Lung (tissue), 12 donors: ENCODE measurements around the gene FOXP1. TPM values are rescaled to one million over a fixed set of nuclear protein-coding genes. Genes with fewer than 3 reads are reported as not detected.

Experiments used
- ATAC-seq: fragments of 200-7000 bp; cut with Tn5 transposase; one replicate; pipeline ENCODE4 v1.9.1; 2020; ENCODE audit warnings: moderate number of reproducible peaks; ENCODE audit not compliant: insufficient read depth, low FRiP score
- DNase-seq, 3 donors: peaks; one replicate each; pipeline ENCODE4 v3.0.0-alpha.2; 2013 to 2017
- H3K27ac ChIP-seq, 2 donors: one replicate each; pipeline ENCODE4 v1.5.1; 2013; ENCODE audit warnings: mild to moderate bottlenecking in 2 of 2, moderate library complexity in 2 of 2, control low read depth in 1 of 2, inconsistent platforms in 1 of 2, low read depth in 1 of 2, low read length in 1 of 2
- H3K27me3 ChIP-seq, 3 donors: one replicate each; pipeline ENCODE4 v1.5.1; 2013; ENCODE audit warnings: low read length in 2 of 3; ENCODE audit not compliant: control insufficient read depth in 3 of 3, insufficient read depth in 3 of 3
- H3K36me3 ChIP-seq, 4 donors: one replicate each; pipeline ENCODE4 v1.5.1; 2013; ENCODE audit warnings: low read length in 4 of 4, mild to moderate bottlenecking in 1 of 4, moderate library complexity in 1 of 4; ENCODE audit not compliant: control insufficient read depth in 4 of 4, insufficient read depth in 4 of 4
- H3K4me1 ChIP-seq, 5 donors: one replicate each; pipeline ENCODE4 v1.5.1; 2013; ENCODE audit warnings: low read length in 5 of 5, mild to moderate bottlenecking in 2 of 5, moderate library complexity in 1 of 5; ENCODE audit not compliant: control insufficient read depth in 5 of 5, insufficient read depth in 5 of 5
- H3K4me3 ChIP-seq: one replicate; pipeline ENCODE4 v1.5.1; 2013; ENCODE audit warnings: mild to moderate bottlenecking, control low read depth, moderate library complexity
- H3K9ac ChIP-seq, 2 donors: one replicate each; pipeline ENCODE4 v1.5.1; 2013; ENCODE audit warnings: low read length in 2 of 2, control low read depth in 1 of 2; ENCODE audit not compliant: insufficient read depth in 1 of 2
- H3K9me3 ChIP-seq, 4 donors: one replicate each; pipeline ENCODE4 v1.5.1; 2013; ENCODE audit warnings: low read length in 3 of 4, mild to moderate bottlenecking in 1 of 4, moderate library complexity in 1 of 4; ENCODE audit not compliant: control insufficient read depth in 4 of 4, insufficient read depth in 3 of 4
- CTCF ChIP-seq: IDR thresholded peaks from 2 replicates; pipeline ENCODE4 v1.5.1; 2012; ENCODE audit warnings: mild to moderate bottlenecking; ENCODE audit errors: control extremely low read depth, extremely low read depth
- WGBS, 2 donors: extraction: QIAGEN DNeasy Blood & Tissue Kit; methylation state at CpG; one replicate each; pipeline ENCODE4 v1.1.7; 2013; 5-methylcytosine and 5-hydroxymethylcytosine counted together
- polyA plus RNA-seq, 2 donors: library from polyadenylated mRNA; stranded (reverse); fragments of 200-250 nt; gene quantifications; one replicate each; pipeline ENCODE4 v1.2.1, GENCODE V29; 2013
- total RNA-seq, 2 donors: library from RNA; depleted of rRNA in 1 of 2; stranded (reverse); fragments of >200 nt in 1 of 2; gene quantifications; one replicate each; pipeline ENCODE4 v1.2.1, GENCODE V29; 2014 to 2021
- donor health status: control.
- donor health status: control.
- donor health status: Bipolar disorder and iron deficiency.
- donor health status: healthy.
- donor health status: DM: yes; HTN: yes; CAD: no.

Gene FOXP1
- total and polyA plus RNA-seq, 4 donors = 13.8 to 287 (median 73.9) TPM

GRCh38 chr3:71066849-71067261 is 516.7 kb downstream of the FOXP1 start:
- Histone ChIP-seq H3K4me1 (peaks cover 9 to 56% (median 16%) of the 10 kb centered on the region in 5 donors), H3K36me3 (no peaks in the 10 kb centered on the region), H3K9me3 (no peaks in the 10 kb centered on the region), H3K27ac (peak overlapping the region in 1 of 2 donors; percentile 53), H3K9ac (peak overlapping the region in 1 of 2 donors; percentile 8), H3K4me3 (no peak overlapping the region), H3K27me3 (no peaks in the 10 kb centered on the region)
- no peak for ATAC-seq
- DNase-seq = peak in 2 of 3 donors; percentile 37 to 60
- 16 to 25% methylated on average over 3 of the region's 3 CpGs for WGBS, 2 donors
- no peak for TF ChIP-seq CTCF

GRCh38 chr3:71066356-71066755 is 517.2 kb downstream of the FOXP1 start:
- Histone ChIP-seq H3K27me3 (no peaks in the 10 kb centered on the region), H3K36me3 (no peaks in the 10 kb centered on the region), H3K9me3 (no peaks in the 10 kb centered on the region), H3K9ac (peak overlapping the region in 1 of 2 donors; percentile 84), H3K4me3 (no peak overlapping the region), H3K4me1 (peaks cover 9 to 56% (median 17%) of the 10 kb centered on the region in 5 donors), H3K27ac (peak overlapping the region; percentile 79 to 83)
- WGBS, 2 donors = 8 to 11% methylated on average over 6 of the region's 6 CpGs
- ATAC-seq = no peak
- TF ChIP-seq CTCF = no peak
- DNase-seq = peak in 2 of 3 donors; percentile 61 to 67

- peak overlapping the region in 1 of 2 donors; percentile 100 for H3K27ac ChIP-seq
- peaks cover 9 to 50% (median 19%) of the 10 kb centered on the region in 5 donors for H3K4me1 ChIP-seq
- DNase-seq (no peak), ATAC-seq (no peak)
- no peaks in the 10 kb centered on the region for H3K9me3 ChIP-seq
- H3K27me3 ChIP-seq = no peaks in the 10 kb centered on the region
- 11 to 12% methylated on average over 4 of the region's 4 CpGs for WGBS, 2 donors
- H3K9ac ChIP-seq = peak overlapping the region; percentile 78 to 84
- H3K36me3 ChIP-seq = no peaks in the 10 kb centered on the region
- TF ChIP-seq CTCF = no peak
- H3K4me3 ChIP-seq = no peak overlapping the region
These were observed 517.8 kb downstream of the FOXP1 start for GRCh38 chr3:71065764-71066013.

GRCh38 chr3:71064956-71065763 is 518.4 kb downstream of the FOXP1 start:
- no peak for TF ChIP-seq CTCF
- Histone ChIP-seq H3K36me3 (no peaks in the 10 kb centered on the region), H3K9me3 (no peaks in the 10 kb centered on the region), H3K9ac (peak overlapping the region; percentile 78 to 84), H3K4me3 (peak overlapping the region; percentile 84), H3K27ac (peak overlapping the region; percentile 97 to 100), H3K27me3 (no peaks in the 10 kb centered on the region), H3K4me1 (peaks cover 6 to 45% (median 19%) of the 10 kb centered on the region in 5 donors)
- DNase-seq (peak; percentile 53 to 74 (median 69)), ATAC-seq (peak; percentile 48)
- 0% methylated on average over 45 to 85 of the region's 85 CpGs for WGBS, 2 donors
